ENCODE results near the gene RIC8A.
A peak's percentile ranks its signal among the peaks of the same experiment; 100 is the strongest.

The RIC8A gene

GRCh38 chr11:206002-206384 lies 1.5 kb upstream of the RIC8A start:
- peak; percentile 8 for DNase-seq (ENCODE audit: low read depth)
- peak overlapping the region; percentile 94 for H3K4me3 ChIP-seq (ENCODE audit: low read depth, low read length)
- no peak for TF ChIP-seq CTCF (IDR thresholded peaks at IDR 0.05; ENCODE audit: insufficient read depth, low read depth, low read length, missing control alignments)

GRCh38 chr11:206526-207207 lies 841 bp upstream of the RIC8A start:
- H3K4me3 ChIP-seq (ENCODE audit: low read depth, low read length), result peak overlapping the region; percentile 94
- TF ChIP-seq CTCF (IDR thresholded peaks at IDR 0.05; ENCODE audit: insufficient read depth, low read depth, low read length, missing control alignments), result no peak
- peak; percentile 43 for DNase-seq (ENCODE audit: low read depth)

- TF ChIP-seq CTCF (IDR thresholded peaks at IDR 0.05; ENCODE audit: insufficient read depth, low read depth, low read length, missing control alignments), result no peak
- peak; percentile 59 for DNase-seq (ENCODE audit: low read depth)
- peak overlapping the region; percentile 66 for H3K4me3 ChIP-seq (ENCODE audit: low read depth, low read length)
Measured at GRCh38 chr11:207863-208180, 314 bp downstream of the RIC8A start.

GRCh38 chr11:208181-208916 lies 841 bp downstream of the RIC8A start:
- H3K4me3 ChIP-seq (ENCODE audit: low read depth, low read length), result peak overlapping the region; percentile 66
- TF ChIP-seq CTCF (IDR thresholded peaks at IDR 0.05; ENCODE audit: insufficient read depth, low read depth, low read length, missing control alignments), result no peak
- peak; percentile 88 for DNase-seq (ENCODE audit: low read depth)

GRCh38 chr11:208917-209260 lies 1.4 kb downstream of the RIC8A start:
- DNase-seq (ENCODE audit: low read depth), result no peak
- no peak for TF ChIP-seq CTCF (IDR thresholded peaks at IDR 0.05; ENCODE audit: insufficient read depth, low read depth, low read length, missing control alignments)
- H3K4me3 ChIP-seq (ENCODE audit: low read depth, low read length), result peak overlapping the region; percentile 66

- H3K4me3 ChIP-seq (ENCODE audit: low read depth, low read length), result peak overlapping the region; percentile 66
- TF ChIP-seq CTCF (IDR thresholded peaks at IDR 0.05; ENCODE audit: insufficient read depth, low read depth, low read length, missing control alignments), result no peak
- peak; percentile 27 for DNase-seq (ENCODE audit: low read depth)
Measured at GRCh38 chr11:209275-210121, 2.0 kb downstream of the RIC8A start.

Measured in GM12865 (cell line).